HepG2 (cell line): Measurements from ENCODE around the gene PRR9. TPM values are rescaled to one million over a fixed set of nuclear protein-coding genes. Genes with fewer than 3 reads are reported as not detected.

Source experiments
- ATAC-seq: fragments of 200-7000 bp; cut with Tn5 transposase; 3 replicates; pipeline ENCODE4 v1.9.1; 2020; ENCODE audit warnings: mild to moderate bottlenecking, moderate library complexity
- BruUV-seq: library from RNA; stranded (reverse); fragments of 400-500 nt; replicated peaks from 2 replicates; lab custom pipeline; 2021; lab: Mats Ljungman, UMichigan
- CTCF ChIA-PET: fragments of 300-600 bp; formaldehyde crosslinking; extraction: SDS; loops from one replicate; lab custom pipeline; 2021; ENCODE audit warnings: low total read pairs, inconsistent platforms, low intra/inter-chr PET ratio; lab: Yijun Ruan, JAX
- POLR2A ChIA-PET: fragments of 350-600 bp; sonication (Branson Sonifier 250); formaldehyde crosslinking; loops from one replicate; lab custom pipeline; 2020; ENCODE audit warnings: antibody characterized with exemption, inconsistent platforms; lab: Yijun Ruan, JAX
- DNase-seq: peaks from one replicate; pipeline ENCODE4 v3.0.0-alpha.2; 2015; ENCODE audit warnings: low spot score
- FAIRE-seq: peaks from 3 replicates; lab custom pipeline; 2011; peaks lifted over from hg19 to GRCh38; lab: Jason Lieb, UNC
- H2AFZ ChIP-seq: one replicate; pipeline ENCODE4 v1.6.1; 2011; ENCODE audit warnings: low read length, inconsistent platforms
- H3K27ac ChIP-seq: fragments of 300-600 bp; 3 replicates; pipeline ENCODE4 v1.8.0; 2011; ENCODE audit warnings: mixed run types, mild to moderate bottlenecking, mixed read lengths, low read length, inconsistent platforms; ENCODE audit not compliant: insufficient read depth; ENCODE audit errors: extremely low read length
- H3K27me3 ChIP-seq, 2 experiments: fragments of 200-600 bp in 1 of 2; 2 replicates in 1 of 2; 3 replicates in 1 of 2; pipeline versions ENCODE4 v1.6.0 to v1.8.0; 2011; ENCODE audit warnings: low read length in 2 of 2, mild to moderate bottlenecking in 2 of 2, moderate library complexity in 2 of 2, inconsistent platforms in 1 of 2; ENCODE audit not compliant: insufficient read depth in 2 of 2, control insufficient read depth in 1 of 2
- H3K36me3 ChIP-seq, 2 experiments: fragments of 200-600 bp in 1 of 2; replicated peaks in 1 of 2; 2 replicates in 1 of 2; 3 replicates in 1 of 2; pipeline versions ENCODE4 v1.5.1 to v1.8.0; 2011; ENCODE audit warnings: low read length in 2 of 2, inconsistent platforms in 1 of 2; ENCODE audit not compliant: insufficient read depth in 2 of 2, control insufficient read depth in 1 of 2
- H3K4me1 ChIP-seq: 2 replicates; pipeline ENCODE4 v1.5.1; 2012; ENCODE audit warnings: low read length, inconsistent platforms; ENCODE audit not compliant: insufficient read depth
- H3K4me2 ChIP-seq: 2 replicates; pipeline ENCODE4 v1.6.0; 2011; ENCODE audit warnings: low read depth, low read length, inconsistent platforms
- H3K4me3 ChIP-seq, 3 experiments: fragments of 200-600 bp in 1 of 3; sonication (generic), shearing (Covaris generic) in 1 of 3; replicated peaks in 1 of 3; 2 replicates each; pipeline ENCODE4 v1.5.1; 2011 to 2016; ENCODE audit warnings: low read length in 3 of 3, inconsistent platforms in 2 of 3, low read depth in 2 of 3, mild to moderate bottlenecking in 2 of 3, control low read depth in 1 of 3, mixed read lengths in 1 of 3; ENCODE audit not compliant: insufficient read depth in 1 of 3
- H3K79me2 ChIP-seq: one replicate; pipeline ENCODE4 v1.6.1; 2011; ENCODE audit warnings: low read length, inconsistent platforms; ENCODE audit not compliant: insufficient read depth
- H3K9ac ChIP-seq: 2 replicates; pipeline ENCODE4 v1.6.0; 2011; ENCODE audit warnings: mild to moderate bottlenecking, low read depth, low read length, inconsistent platforms; ENCODE audit not compliant: insufficient read depth
- H3K9me3 ChIP-seq: 2 replicates; pipeline ENCODE4 v1.5.1; 2012; ENCODE audit warnings: mild to moderate bottlenecking, low read length
- H4K20me1 ChIP-seq: 2 replicates; pipeline ENCODE4 v1.6.0; 2011; ENCODE audit warnings: inconsistent platforms, mild to moderate bottlenecking, low read length, moderate library complexity; ENCODE audit not compliant: insufficient read depth
- ASH2L ChIP-seq: fragments of 300-600, 200-600 bp; sonication (generic); IDR thresholded peaks from 2 replicates; pipeline ENCODE4 v1.7.0; 2017; ENCODE audit warnings: low read depth, mild to moderate bottlenecking, moderate library complexity, mixed read lengths, low read length; ENCODE audit not compliant: insufficient read length
- PAX8 ChIP-seq: sonication (generic); formaldehyde crosslinking; IDR thresholded peaks from 2 replicates; pipeline ENCODE4 v1.8.0; 2022; ENCODE audit warnings: mild to moderate bottlenecking, missing genetic modification reagents, borderline replicate concordance
- SRSF1 ChIP-seq: fragments of 200-400 bp; formaldehyde crosslinking; optimal IDR thresholded peaks from 2 replicates; pipeline ENCODE3; 2017; ENCODE audit warnings: mild to moderate bottlenecking, low read depth, low read length, moderate library complexity
- ZNF350 ChIP-seq: sonication (generic); formaldehyde crosslinking; IDR thresholded peaks from 2 replicates; pipeline ENCODE4 v1.4.0; 2020; ENCODE audit warnings: mild to moderate bottlenecking, low read depth, missing genetic modification reagents, borderline replicate concordance
- ZNF577 ChIP-seq: sonication (generic); formaldehyde crosslinking; IDR thresholded peaks from 2 replicates; pipeline ENCODE4 v1.4.0; 2020; ENCODE audit warnings: mild to moderate bottlenecking, low read depth, missing genetic modification reagents, borderline replicate concordance
- WGBS: methylation state at CpG from one replicate; pipeline ENCODE4 v1.1.6; 2017; ENCODE audit warnings: low lambda C conversion rate; 5-methylcytosine and 5-hydroxymethylcytosine counted together
- in situ Hi-C: cut with HindIII; loops from 2 replicates; pipeline ENCODE4 v1.10.0; 2017; ENCODE audit warnings: low pct_unique_long_range_greater_than_20kb; ENCODE audit not compliant: extremely low pct_ligation_motif_present
- intact Hi-C: fragments of 100-400 bp; cut with micrococcal nuclease; formaldehyde crosslinking; loops from one replicate; pipeline ENCODE4 v1.10.0; 2022; ENCODE audit not compliant: unreplicated experiment
- polyA plus RNA-seq, 8 experiments: library from polyadenylated mRNA; depleted of rRNA in 3 of 8; stranded (reverse) in 7 of 8; unstranded in 1 of 8; fragments of >200 nt; fragmentation: Illumina TruSeq in 4 of 8; extraction: Trizol in 4 of 8; gene quantifications; 2 replicates each; pipeline versions ENCODE4 v1.2.1 to v1.2.3, GENCODE V29; 2011 to 2016; ENCODE audit warnings: low read depth in 4 of 8, missing spikeins in 1 of 8, mixed read lengths in 1 of 8; ENCODE audit not compliant: insufficient read depth in 1 of 8
- total RNA-seq, 5 experiments: library from RNA; depleted of rRNA; stranded (reverse); fragments of >200 nt; fragmentation: Illumina TruSeq; extraction: Trizol; gene quantifications; 2 replicates each; pipeline ENCODE4 v1.2.3, GENCODE V29; 2016; ENCODE audit warnings: low read depth in 1 of 5
- TF ChIP-seq, protein P1 (sequence below): sonication (generic); formaldehyde crosslinking; IDR thresholded peaks from 2 replicates; pipeline ENCODE4; 2020; ENCODE audit warnings: missing genetic modification reagents, mild to moderate bottlenecking, borderline replicate concordance

PRR9 gene
- total and polyA plus RNA-seq, 2 of the 13 experiments (the other 11 are each of a cell fraction or from before 2014, with no cell fraction given), result not detected

DNA sequence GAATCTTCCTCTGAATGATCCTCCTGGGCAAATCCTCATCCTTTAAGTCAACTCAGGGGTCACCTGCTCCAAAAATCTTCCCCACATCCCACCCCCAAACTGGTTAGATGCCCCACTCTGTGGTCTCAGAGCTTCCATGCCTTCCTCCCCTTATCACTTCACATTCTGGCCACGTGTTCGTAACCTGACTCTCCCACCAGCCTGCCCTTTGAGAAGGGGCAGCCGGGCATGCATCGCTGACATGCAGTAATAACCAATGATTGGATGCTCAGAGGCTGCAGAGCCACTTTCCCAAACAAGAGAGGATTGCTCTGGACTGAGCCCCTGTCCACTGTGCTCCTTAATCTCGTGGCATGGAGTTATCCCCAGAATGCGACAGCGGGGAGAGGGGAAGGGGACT lies 7.2 kb upstream of the PRR9 start:
- TF ChIP-seq PAX8 (CRISPR knock-in tag), result no peak
- TF ChIP-seq SRSF1, result no peak
- no peak for TF ChIP-seq ZNF350 (CRISPR knock-in tag)
- no peak for TF ChIP-seq ZNF577 (CRISPR knock-in tag)
- TF ChIP-seq ASH2L, result no peak
- TF ChIP-seq, protein P1, sequence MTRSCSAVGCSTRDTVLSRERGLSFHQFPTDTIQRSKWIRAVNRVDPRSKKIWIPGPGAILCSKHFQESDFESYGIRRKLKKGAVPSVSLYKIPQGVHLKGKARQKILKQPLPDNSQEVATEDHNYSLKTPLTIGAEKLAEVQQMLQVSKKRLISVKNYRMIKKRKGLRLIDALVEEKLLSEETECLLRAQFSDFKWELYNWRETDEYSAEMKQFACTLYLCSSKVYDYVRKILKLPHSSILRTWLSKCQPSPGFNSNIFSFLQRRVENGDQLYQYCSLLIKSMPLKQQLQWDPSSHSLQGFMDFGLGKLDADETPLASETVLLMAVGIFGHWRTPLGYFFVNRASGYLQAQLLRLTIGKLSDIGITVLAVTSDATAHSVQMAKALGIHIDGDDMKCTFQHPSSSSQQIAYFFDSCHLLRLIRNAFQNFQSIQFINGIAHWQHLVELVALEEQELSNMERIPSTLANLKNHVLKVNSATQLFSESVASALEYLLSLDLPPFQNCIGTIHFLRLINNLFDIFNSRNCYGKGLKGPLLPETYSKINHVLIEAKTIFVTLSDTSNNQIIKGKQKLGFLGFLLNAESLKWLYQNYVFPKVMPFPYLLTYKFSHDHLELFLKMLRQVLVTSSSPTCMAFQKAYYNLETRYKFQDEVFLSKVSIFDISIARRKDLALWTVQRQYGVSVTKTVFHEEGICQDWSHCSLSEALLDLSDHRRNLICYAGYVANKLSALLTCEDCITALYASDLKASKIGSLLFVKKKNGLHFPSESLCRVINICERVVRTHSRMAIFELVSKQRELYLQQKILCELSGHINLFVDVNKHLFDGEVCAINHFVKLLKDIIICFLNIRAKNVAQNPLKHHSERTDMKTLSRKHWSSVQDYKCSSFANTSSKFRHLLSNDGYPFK (CRISPR knock-in tag), result no peak
- ChIA-PET POLR2A (no interaction called here), CTCF (no interaction called here)
- DNase-seq (no peak), ATAC-seq (no peak), FAIRE-seq (no peak)
- H3K4me1 ChIP-seq, result no peaks in the 10 kb centered on the region
- in situ Hi-C loops, result no loop called here
- no peaks in the 10 kb centered on the region for H3K36me3 ChIP-seq
- 2% methylated on average over 7 of the region's 7 CpGs for WGBS
- BruUV-seq, result no TSS peak
- H4K20me1 ChIP-seq, result no peaks in the 10 kb centered on the region
- no peak overlapping the region for H2AFZ ChIP-seq
- H3K27me3 ChIP-seq, result peaks cover 3 to 4% of the 10 kb centered on the region in 2 experiments; a peak in 2 of 5 replicates
- no peaks in the 10 kb centered on the region for H3K79me2 ChIP-seq
- no peak overlapping the region for H3K9ac ChIP-seq
- H3K4me3 ChIP-seq, result no peak overlapping the region
- H3K27ac ChIP-seq, result no peak overlapping the region
- no peak overlapping the region for H3K4me2 ChIP-seq
- intact Hi-C loops, result no loop called here
- no peaks in the 10 kb centered on the region for H3K9me3 ChIP-seq
